ENCODE results near the gene SHTN1.

SHTN1 gene

GRCh38 chr10:116972131-116972530, 32.9 kb downstream of the SHTN1 start:
- H3K27ac ChIP-seq, result no peak overlapping the region
- TF ChIP-seq CTCF (conservative IDR thresholded peaks at IDR 0.05) (no peak), ZFX (IDR thresholded peaks at IDR 0.05) (no peak)

- TF ChIP-seq ZFX (IDR thresholded peaks at IDR 0.05), result no peak
- TF ChIP-seq CTCF (conservative IDR thresholded peaks at IDR 0.05), result no peak
- H3K27ac ChIP-seq, result no peak overlapping the region
These were observed 34.9 kb downstream of the SHTN1 start for GRCh38 chr10:116970050-116970449.

GRCh38 chr10:116968331-116968730, 36.7 kb downstream of the SHTN1 start:
- no peak overlapping the region for H3K27ac ChIP-seq
- no peak for TF ChIP-seq CTCF (conservative IDR thresholded peaks at IDR 0.05)
- no peak for TF ChIP-seq ZFX (IDR thresholded peaks at IDR 0.05)

- no peak for TF ChIP-seq CTCF (conservative IDR thresholded peaks at IDR 0.05)
- TF ChIP-seq ZFX (IDR thresholded peaks at IDR 0.05), result no peak
- no peak overlapping the region for H3K27ac ChIP-seq
These were observed 43.4 kb downstream of the SHTN1 start for GRCh38 chr10:116961406-116962251.

- TF ChIP-seq CTCF (conservative IDR thresholded peaks at IDR 0.05), result no peak
- no peak for TF ChIP-seq ZFX (IDR thresholded peaks at IDR 0.05)
- no peak overlapping the region for H3K27ac ChIP-seq
These were observed 44.8 kb downstream of the SHTN1 start for GRCh38 chr10:116960066-116960776.

GRCh38 chr10:116952729-116953128, 52.3 kb downstream of the SHTN1 start:
- H3K27ac ChIP-seq, result no peak overlapping the region
- no peak for TF ChIP-seq CTCF (conservative IDR thresholded peaks at IDR 0.05)
- TF ChIP-seq ZFX (IDR thresholded peaks at IDR 0.05), result no peak

GRCh38 chr10:116948530-116948870, 56.5 kb downstream of the SHTN1 start:
- no peak overlapping the region for H3K27ac ChIP-seq
- no peak for TF ChIP-seq ZFX (IDR thresholded peaks at IDR 0.05)
- no peak for TF ChIP-seq CTCF (conservative IDR thresholded peaks at IDR 0.05)

Measured in C4-2B (cell line).